Head of caudate nucleus (tissue), 42 donors: ENCODE measurements around the gene SERPINA5.

ENCODE experiments used
- DNase-seq, 42 donors: peaks; one replicate each; pipeline versions ENCODE4 v3.0.0 to v3.0.0-alpha.2; 2020 to 2021; ENCODE audit warnings: mixed read lengths in 7 of 42
- intact Hi-C: fragments of 100-400 bp; cut with DNase I; formaldehyde crosslinking; loops from one replicate; pipeline ENCODE4 v1.15.0; 2022

Gene SERPINA5

GRCh38 chr14:94548131-94548998 lies 32.9 kb upstream of the SERPINA5 start:
- intact Hi-C loops = no loop called here
- no peak for DNase-seq

- intact Hi-C loops = no loop called here
- DNase-seq = peak; percentile 23 to 89 (median 73)
Observed at GRCh38 chr14:94548999-94549985, 31.9 kb upstream of the SERPINA5 start.

- intact Hi-C loops = no loop called here
- no peak for DNase-seq
Observed at GRCh38 chr14:94550041-94550440, 31.2 kb upstream of the SERPINA5 start.

- intact Hi-C loops = loop anchor here (2.0 kb wide), 1 partner anchor 35 kb away; no protein-coding TSS in a partner anchor
- no peak for DNase-seq
Observed at GRCh38 chr14:94555991-94556390, 25.2 kb upstream of the SERPINA5 start.

- no peak for DNase-seq
- intact Hi-C loops = loop anchor here (2.0 kb wide), 1 partner anchor 37 kb away; no protein-coding TSS in a partner anchor
Observed at GRCh38 chr14:94557327-94557726, 23.9 kb upstream of the SERPINA5 start.

- DNase-seq = peak in 1 of 42 donors; percentile 6
- intact Hi-C loops = no loop called here
Observed at GRCh38 chr14:94558842-94559241, 22.4 kb upstream of the SERPINA5 start.

GRCh38 chr14:94559638-94560290 lies 21.5 kb upstream of the SERPINA5 start:
- intact Hi-C loops = no loop called here
- DNase-seq = peak in 10 of 42 donors; percentile 22 to 78 (median 38)

GRCh38 chr14:94560291-94560665 lies 20.9 kb upstream of the SERPINA5 start:
- DNase-seq = no peak
- intact Hi-C loops = no loop called here

GRCh38 chr14:94560751-94561655 lies 20.2 kb upstream of the SERPINA5 start, which contains the start of gene SERPINA4:
Gene SERPINA4, plus strand, starts transcription at chr14:94561442. Its CDS starts 2,041 bp downstream, at chr14:94563483.
- intact Hi-C loops = no loop called here
- DNase-seq = peak in 1 of 42 donors; percentile 9

- DNase-seq = peak in 1 of 42 donors; percentile 15
- intact Hi-C loops = no loop called here
Observed at GRCh38 chr14:94561656-94562010, 19.6 kb upstream of the SERPINA5 start.

GRCh38 chr14:94562022-94562421 lies 19.2 kb upstream of the SERPINA5 start:
- intact Hi-C loops = no loop called here
- peak in 1 of 42 donors; percentile 17 for DNase-seq

GRCh38 chr14:94562941-94563883 lies 18.0 kb upstream of the SERPINA5 start:
- DNase-seq = peak in 14 of 42 donors; percentile 14 to 75 (median 40)
- intact Hi-C loops = no loop called here

GRCh38 chr14:94564381-94564780 lies 16.8 kb upstream of the SERPINA5 start:
- intact Hi-C loops = no loop called here
- no peak for DNase-seq

- intact Hi-C loops = no loop called here
- DNase-seq = no peak
Observed at GRCh38 chr14:94568186-94568585, 13.0 kb upstream of the SERPINA5 start.

GRCh38 chr14:94569381-94570001 lies 11.7 kb upstream of the SERPINA5 start:
- intact Hi-C loops = no loop called here
- DNase-seq = peak in 1 of 42 donors; percentile 13

GRCh38 chr14:94570002-94570400 lies 11.2 kb upstream of the SERPINA5 start:
- peak in 1 of 42 donors; percentile 15 for DNase-seq
- intact Hi-C loops = no loop called here
